ENCODE results near the gene RASD2.

DNA sequence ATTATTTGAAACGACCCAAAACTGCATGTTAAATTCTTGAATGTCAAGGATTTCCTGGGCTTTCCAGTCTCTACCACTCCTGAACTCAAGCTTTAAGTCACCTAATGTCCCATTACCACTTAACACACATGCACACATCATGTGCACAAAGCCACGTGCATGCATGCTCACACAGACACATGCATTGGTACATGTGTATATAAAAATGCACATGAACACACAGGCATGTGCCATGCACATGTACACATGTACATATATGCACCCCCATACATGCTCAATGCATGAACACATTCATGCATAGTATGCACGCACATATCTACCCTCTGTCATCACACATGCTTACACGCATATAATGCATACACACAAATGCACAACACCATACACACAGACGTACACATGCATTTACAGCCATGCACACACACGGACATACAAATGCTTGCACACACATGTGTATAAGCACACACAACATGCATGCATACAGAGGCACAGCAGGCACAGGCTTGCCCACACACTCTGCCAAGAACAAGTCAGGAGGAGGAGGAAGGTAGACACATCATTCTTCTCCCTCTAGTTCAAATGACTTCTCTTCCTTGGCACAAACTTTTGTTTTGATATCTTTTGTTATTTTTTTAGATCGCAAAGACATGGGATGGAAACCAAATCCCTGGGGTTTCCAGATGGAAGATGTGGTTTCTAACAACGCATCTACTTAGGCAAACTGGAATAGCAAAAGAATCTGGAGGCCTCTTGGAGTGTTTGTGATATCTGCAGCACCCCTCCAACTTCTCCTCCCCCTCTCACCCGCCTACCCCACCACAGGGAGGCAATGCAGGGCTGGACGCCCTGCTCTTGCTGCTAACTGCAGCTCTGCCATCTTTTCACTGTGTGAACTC lies 24.6 kb downstream of the RASD2 start:
- TF ChIP-seq CTCF (IDR thresholded peaks at IDR 0.05) (no peak), POLR2A (IDR thresholded peaks at IDR 0.05) (no peak)
